Epithelial cell of esophagus (primary cell): ENCODE data around the gene CAPN15.

Experiments
- DNase-seq: peaks from one replicate; pipeline ENCODE4 v3.0.0; 2010; ENCODE audit warnings: low read depth
- H3K4me3 ChIP-seq: 2 replicates; pipeline ENCODE4 v1.5.1; 2011; ENCODE audit warnings: mild to moderate bottlenecking, low read length, control low read depth
- TF ChIP-seq, protein P1 (sequence below): IDR thresholded peaks from 2 replicates; pipeline ENCODE4 v1.5.1; 2011; ENCODE audit warnings: low read depth, mild to moderate bottlenecking, low read length, control low read depth, inconsistent platforms; ENCODE audit not compliant: insufficient read depth; ENCODE audit errors: missing control alignments

CAPN15 gene

DNA sequence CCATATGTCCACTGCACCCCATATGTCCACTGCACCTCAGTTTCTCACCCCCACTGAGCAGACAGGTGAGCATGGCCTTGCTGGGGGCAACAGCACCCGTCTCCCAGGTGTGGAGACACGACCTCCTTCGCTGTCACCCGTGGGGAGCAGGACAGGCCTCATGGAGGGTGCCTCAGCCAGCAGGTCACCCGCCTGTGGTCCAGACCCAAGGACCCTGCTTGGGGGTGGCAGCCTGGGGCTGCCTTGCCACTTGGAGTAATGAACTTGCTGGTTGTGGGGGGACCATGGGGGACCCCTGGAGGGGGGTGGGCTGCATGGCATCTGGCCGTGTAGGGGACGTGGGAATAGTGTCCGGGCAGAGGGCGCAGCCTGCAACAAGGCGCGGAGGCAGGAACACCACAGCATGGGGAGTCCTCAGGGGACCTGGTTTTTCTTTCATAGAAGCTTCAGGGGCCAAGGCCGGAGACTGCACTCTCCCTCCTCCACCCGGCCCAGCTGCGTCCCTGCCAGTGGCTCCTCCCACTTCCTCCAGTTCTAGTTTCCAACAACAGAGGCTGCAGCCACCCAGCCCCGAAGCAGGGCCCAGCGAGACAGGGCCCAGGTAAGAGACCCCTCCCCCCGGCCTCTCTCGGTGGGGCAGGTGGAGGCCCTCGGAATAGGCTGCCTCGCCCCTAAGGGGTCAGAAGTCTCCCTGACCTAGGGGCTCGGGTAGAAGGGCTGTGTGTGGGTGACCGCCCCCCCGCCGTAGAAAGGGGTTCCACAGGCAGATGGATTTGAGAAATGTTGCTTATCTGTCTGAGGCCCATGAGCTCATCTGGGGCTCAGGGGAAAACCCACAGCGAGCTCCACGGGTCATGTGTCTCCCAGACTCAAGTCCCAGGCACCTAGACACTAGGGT is 39.2 kb downstream of the CAPN15 start, which contains the start of gene NHLRC4:
Gene NHLRC4, plus strand, starts transcription at position 531 of the 898 bp plus-strand sequence. CDS start 1,043 bp downstream, outside the sequence.
- TF ChIP-seq, protein P1, sequence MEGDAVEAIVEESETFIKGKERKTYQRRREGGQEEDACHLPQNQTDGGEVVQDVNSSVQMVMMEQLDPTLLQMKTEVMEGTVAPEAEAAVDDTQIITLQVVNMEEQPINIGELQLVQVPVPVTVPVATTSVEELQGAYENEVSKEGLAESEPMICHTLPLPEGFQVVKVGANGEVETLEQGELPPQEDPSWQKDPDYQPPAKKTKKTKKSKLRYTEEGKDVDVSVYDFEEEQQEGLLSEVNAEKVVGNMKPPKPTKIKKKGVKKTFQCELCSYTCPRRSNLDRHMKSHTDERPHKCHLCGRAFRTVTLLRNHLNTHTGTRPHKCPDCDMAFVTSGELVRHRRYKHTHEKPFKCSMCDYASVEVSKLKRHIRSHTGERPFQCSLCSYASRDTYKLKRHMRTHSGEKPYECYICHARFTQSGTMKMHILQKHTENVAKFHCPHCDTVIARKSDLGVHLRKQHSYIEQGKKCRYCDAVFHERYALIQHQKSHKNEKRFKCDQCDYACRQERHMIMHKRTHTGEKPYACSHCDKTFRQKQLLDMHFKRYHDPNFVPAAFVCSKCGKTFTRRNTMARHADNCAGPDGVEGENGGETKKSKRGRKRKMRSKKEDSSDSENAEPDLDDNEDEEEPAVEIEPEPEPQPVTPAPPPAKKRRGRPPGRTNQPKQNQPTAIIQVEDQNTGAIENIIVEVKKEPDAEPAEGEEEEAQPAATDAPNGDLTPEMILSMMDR: no peak
- DNase-seq: peak; percentile 54
- H3K4me3 ChIP-seq: no peak within 1 kb of the TSS

DNA sequence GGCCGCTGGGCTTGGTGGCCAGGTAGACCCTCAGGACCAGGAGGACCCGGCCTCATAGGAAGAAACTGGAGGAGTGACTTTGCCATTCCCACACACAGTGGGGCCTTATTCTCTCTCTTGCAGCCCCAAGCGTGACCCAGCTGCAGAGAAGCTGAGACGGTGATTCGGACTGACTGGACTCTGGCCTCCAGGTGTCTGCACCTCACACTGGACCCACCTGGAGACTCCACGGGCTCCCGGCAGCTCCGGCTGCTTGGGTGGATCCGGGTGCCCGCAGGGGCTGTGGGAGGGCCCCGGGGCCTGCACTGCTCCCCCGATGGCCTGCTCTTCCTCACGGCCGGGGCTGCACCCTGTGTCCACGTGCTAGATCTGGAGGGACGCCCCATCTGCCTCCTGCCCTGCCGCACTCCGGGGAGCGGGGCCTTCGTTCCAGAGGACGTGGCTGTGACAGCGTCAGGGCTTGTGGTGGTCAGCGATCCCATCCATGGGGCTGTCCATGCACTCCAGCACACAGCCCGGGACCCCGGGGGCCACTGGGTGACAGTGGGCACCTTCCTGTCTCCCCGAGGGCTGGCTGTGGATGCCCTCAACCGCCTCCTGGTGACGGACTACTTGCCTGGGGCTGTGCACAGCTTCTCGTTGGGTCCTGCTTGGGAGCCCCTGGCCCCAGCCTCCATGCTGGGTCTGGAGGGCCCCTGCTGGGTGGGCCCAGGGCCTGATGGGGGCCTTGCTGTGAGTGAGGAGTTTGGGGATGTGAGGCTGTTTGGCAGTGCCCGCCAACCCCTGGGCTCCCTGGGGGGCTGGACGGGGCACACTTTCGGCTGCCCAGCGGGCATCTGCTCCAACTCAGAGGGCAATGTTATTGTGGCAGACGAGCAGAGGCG is 40.1 kb downstream of the CAPN15 start:
- no peak overlapping the region for H3K4me3 ChIP-seq
- TF ChIP-seq, protein P1: no peak
- DNase-seq: no peak

DNA sequence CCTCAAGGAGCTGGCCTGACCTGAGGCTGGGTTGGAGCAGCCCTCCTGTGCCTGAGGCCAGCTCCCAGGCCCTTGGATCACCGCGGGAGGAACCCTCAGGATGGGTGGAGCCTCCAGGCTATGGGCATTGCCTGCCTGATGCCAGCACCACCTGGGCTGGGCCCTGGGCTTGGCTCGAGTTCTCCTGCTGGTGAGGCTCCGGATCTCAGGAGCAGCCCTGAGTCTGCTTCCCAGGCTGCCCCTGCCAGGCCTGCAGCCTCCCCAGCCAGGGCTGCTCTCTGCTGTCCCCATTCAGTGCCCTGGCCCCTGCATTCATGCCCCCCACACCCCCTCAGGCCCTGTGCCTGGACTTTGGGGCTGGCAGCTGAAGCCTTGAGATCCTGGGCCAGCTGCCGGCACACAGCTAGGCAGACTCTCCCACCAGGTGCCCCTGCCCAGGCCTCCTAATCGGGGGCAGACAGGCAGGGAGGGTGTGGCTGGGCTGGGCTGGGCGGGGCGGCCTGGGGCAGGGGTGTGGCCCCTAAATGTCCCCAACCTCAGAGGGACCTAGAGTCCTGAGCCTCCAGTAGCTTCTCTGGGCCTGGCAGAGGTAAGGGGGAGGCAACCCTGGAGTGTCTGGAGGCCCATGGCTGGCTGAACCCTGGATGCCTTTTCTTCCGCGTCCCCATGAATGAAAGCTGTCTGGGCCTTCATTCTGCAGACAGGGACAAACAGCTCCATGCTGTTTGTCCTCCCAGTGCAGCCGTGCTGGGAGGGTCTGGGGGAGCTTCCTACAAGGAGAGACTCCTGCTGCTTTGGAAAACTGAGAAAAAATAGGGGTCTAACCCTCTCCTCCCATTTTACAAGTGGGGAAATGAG is 41.1 kb downstream of the CAPN15 start:
- H3K4me3 ChIP-seq: peak overlapping the region; percentile 50
- no peak for DNase-seq
- TF ChIP-seq, protein P1: no peak

DNA sequence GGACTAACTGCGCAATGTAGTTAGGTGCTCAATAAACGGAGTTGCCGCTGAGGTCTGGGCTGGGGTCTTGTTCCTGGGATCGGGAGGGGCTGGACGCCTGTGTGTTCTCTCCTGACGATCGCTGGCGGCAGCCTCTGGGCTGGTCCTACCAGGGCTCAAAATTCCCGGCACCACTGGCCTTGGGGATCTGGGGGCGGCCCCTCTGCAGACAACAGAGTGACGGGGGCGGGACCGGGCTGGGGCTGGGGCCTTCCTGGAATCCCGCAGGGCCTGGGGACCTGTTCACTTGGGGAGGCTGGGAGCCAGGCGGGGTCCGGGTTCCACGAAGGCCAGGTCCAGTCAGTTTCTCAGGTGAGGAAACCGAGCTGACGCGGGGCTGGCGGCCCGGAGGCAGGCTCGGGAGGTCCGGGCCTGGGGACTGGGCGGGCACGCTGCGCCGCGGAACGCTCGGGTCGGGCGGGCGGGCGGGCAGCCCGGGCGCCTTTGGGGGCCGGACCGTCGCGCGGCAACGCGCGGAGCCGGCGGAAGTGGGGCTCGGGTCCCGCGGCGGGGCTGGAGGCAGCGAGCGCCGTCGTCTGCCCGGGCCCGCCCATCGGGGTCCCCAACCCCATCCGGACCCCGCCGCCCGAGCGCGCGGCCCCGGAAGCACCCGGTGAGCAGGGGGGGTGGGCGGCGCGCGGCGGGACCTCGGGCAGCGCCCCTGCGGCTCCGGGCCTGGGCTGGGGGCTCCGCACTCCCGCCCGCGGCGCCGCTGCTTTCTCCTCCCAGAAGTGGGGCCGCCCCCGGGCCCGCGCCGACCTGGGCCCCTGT is 42.1 kb downstream of the CAPN15 start, which contains the start of gene PIGQ:
Gene PIGQ, plus strand, starts transcription at position 524 of the 810 bp plus-strand sequence. CDS start 4,107 bp downstream, outside the sequence.
- TF ChIP-seq, protein P1: no peak
- peak within 1 kb of the TSS; percentile 56 for H3K4me3 ChIP-seq
- DNase-seq: peak; percentile 47

DNA sequence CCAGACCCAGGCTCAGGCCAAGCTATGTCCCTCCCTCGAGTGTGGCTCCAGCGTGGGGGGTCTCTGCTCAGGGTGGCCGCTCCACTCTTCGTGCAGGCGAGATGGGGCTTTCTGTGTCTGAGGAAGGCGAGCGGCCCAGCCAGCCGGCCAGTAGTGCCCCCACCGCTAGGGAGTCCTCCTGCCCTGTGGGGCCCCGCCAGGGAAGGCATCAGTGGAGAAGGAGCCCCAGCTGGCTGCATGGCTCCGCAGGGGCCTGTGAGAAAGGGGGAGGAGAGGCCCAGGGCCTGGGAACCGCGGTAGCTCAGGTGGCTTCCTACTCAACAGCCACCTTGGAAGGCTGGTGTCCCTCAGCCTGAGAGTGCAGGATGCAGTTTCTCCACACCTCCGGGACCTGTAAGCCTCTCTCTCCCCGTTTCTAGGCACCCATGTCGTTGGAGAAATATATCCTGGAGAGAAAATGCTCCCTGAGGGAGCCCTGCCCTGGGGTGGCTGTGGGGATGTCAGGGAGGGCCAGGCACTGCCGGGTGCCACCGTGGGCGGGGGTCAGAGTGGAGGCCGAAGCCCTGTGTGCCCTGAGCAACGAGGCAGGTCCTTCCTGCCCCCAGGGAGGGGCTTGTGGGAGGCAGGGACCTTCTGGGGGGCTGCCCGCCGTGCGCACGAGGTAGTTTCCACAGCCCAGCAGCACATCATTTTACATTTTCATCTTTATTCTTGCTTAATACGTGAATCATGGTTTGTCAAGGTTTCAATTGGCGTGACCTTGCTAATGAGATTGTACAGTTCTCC is 45.5 kb downstream of the CAPN15 start:
- TF ChIP-seq, protein P1: no peak
- H3K4me3 ChIP-seq: no peak overlapping the region
- no peak for DNase-seq
